ENCODE results near the gene NDUFA12.
"Not testable (repeated sequence)": the region's sequence is repeated elsewhere in the genome, so short reads cannot be mapped to it uniquely, and the experiment has no call there.

The NDUFA12 gene

GRCh38 chr12:94988471-94988870 is 15.0 kb downstream of the NDUFA12 start:
- TF ChIP-seq REST (IDR thresholded peaks at IDR 0.05; ENCODE audit: insufficient replicate concordance, low read depth): no peak
- TF ChIP-seq SPI1 (IDR thresholded peaks at IDR 0.05; ENCODE audit: borderline replicate concordance, low read depth): no peak
- no peak for TF ChIP-seq CTCF (IDR thresholded peaks at IDR 0.05; ENCODE audit: insufficient read depth, low read length)
- TF ChIP-seq GABPA (IDR thresholded peaks at IDR 0.05; ENCODE audit: low read depth): no peak
- TF ChIP-seq POLR2AphosphoS5 (IDR thresholded peaks at IDR 0.05; ENCODE audit: low read depth): no peak
- DNase-seq (ENCODE audit: low read depth in 1 of 2, low spot score in 1 of 2): no peak
- no peak overlapping the region for H3K27ac ChIP-seq (replicated peaks)

GRCh38 chr12:94987801-94988200 is 15.7 kb downstream of the NDUFA12 start:
- DNase-seq (ENCODE audit: low read depth in 1 of 2, low spot score in 1 of 2): no peak
- Histone ChIP-seq H3K4me3 (replicated peaks; ENCODE audit: insufficient read depth, low read length) (no peak overlapping the region), H3K27ac (replicated peaks) (no peak overlapping the region), H3K27me3 (ENCODE audit: insufficient read depth, poor library complexity, severe bottlenecking) (no peaks in the 10 kb centered on the region)
- TF ChIP-seq GABPA (IDR thresholded peaks at IDR 0.05; ENCODE audit: low read depth) (no peak), POLR2AphosphoS5 (IDR thresholded peaks at IDR 0.05; ENCODE audit: low read depth) (no peak), CTCF (IDR thresholded peaks at IDR 0.05; ENCODE audit: insufficient read depth, low read length) (no peak), REST (IDR thresholded peaks at IDR 0.05; ENCODE audit: insufficient replicate concordance, low read depth) (no peak), SPI1 (IDR thresholded peaks at IDR 0.05; ENCODE audit: borderline replicate concordance, low read depth) (no peak)

More at GRCh38 chr12:94988471-94988870, 15.0 kb downstream of the NDUFA12 start:
- no peak overlapping the region for H3K4me3 ChIP-seq (replicated peaks; ENCODE audit: insufficient read depth, low read length)
- no peaks in the 10 kb centered on the region for H3K27me3 ChIP-seq (ENCODE audit: insufficient read depth, poor library complexity, severe bottlenecking)

- Histone ChIP-seq H3K4me3 (replicated peaks; ENCODE audit: insufficient read depth, low read length) (no peak overlapping the region), H3K27ac (replicated peaks) (no peak overlapping the region)
- no peak for TF ChIP-seq POLR2AphosphoS5 (IDR thresholded peaks at IDR 0.05; ENCODE audit: low read depth)
- TF ChIP-seq REST (IDR thresholded peaks at IDR 0.05; ENCODE audit: insufficient replicate concordance, low read depth): no peak
- no peak for TF ChIP-seq GABPA (IDR thresholded peaks at IDR 0.05; ENCODE audit: low read depth)
- TF ChIP-seq CTCF (IDR thresholded peaks at IDR 0.05; ENCODE audit: insufficient read depth, low read length): no peak
- TF ChIP-seq SPI1 (IDR thresholded peaks at IDR 0.05; ENCODE audit: borderline replicate concordance, low read depth): no peak
These were observed 16.3 kb downstream of the NDUFA12 start for GRCh38 chr12:94987076-94987669.

GRCh38 chr12:94985099-94985498 is 18.4 kb downstream of the NDUFA12 start:
- not testable (repeated sequence) for H3K27me3 ChIP-seq (ENCODE audit: insufficient read depth, poor library complexity, severe bottlenecking); H3K4me3 ChIP-seq (replicated peaks; ENCODE audit: insufficient read depth, low read length); DNase-seq (ENCODE audit: low read depth in 1 of 2, low spot score in 1 of 2); H3K27ac ChIP-seq (replicated peaks)

More at GRCh38 chr12:94987076-94987669, 16.3 kb downstream of the NDUFA12 start:
- H3K27me3 ChIP-seq (ENCODE audit: insufficient read depth, poor library complexity, severe bottlenecking): no peaks in the 10 kb centered on the region
- no peak for DNase-seq (ENCODE audit: low read depth in 1 of 2, low spot score in 1 of 2)
